Right lobe of liver (tissue), 4 donors: ENCODE results near the gene MNS1.

Experiments
- CTCF ChIP-seq, 4 donors: fragments of 200-600 bp in 3 of 4; fragments of 450-650 bp in 1 of 4; IDR thresholded peaks; one replicate each; pipeline versions ENCODE4 v1.5.1 to v1.8.0; 2016 to 2022; ENCODE audit warnings: antibody characterized with exemption in 4 of 4, mild to moderate bottlenecking in 2 of 4
- POLR2A ChIP-seq: fragments of 450-650 bp; IDR thresholded peaks from one replicate; pipeline ENCODE4 v1.6.1; 2017; ENCODE audit warnings: antibody characterized with exemption, mild to moderate bottlenecking
- donor health status: DM: no; HTN: no; CAD: no.
- donor health status: DM: no; HTN: no; CAD: no.
- donor health status: DM: no; HTN: yes; CAD: no.

- no peak for TF ChIP-seq CTCF (IDR thresholded peaks at IDR 0.05)
- no peak for TF ChIP-seq POLR2A
Observed at GRCh38 chr15:56468401-56468800, 3.5 kb upstream of the MNS1 start.
